Nephron progenitor cell (in vitro differentiated cells): ENCODE results near the gene WWTR1.

ENCODE experiments used
- DNase-seq: peaks from one replicate; pipeline ENCODE4 v3.0.0; 2021
- H3K27ac Mint-ChIP-seq: 2 replicates; pipeline ENCODE4 v1.8.0; 2021; ENCODE audit warnings: mild to moderate bottlenecking, moderate library complexity, mixed read lengths
- H3K27me3 Mint-ChIP-seq: 2 replicates; pipeline ENCODE4 v1.8.0; 2021; ENCODE audit warnings: mild to moderate bottlenecking, low read depth, mixed read lengths; ENCODE audit not compliant: poor library complexity
- H3K36me3 Mint-ChIP-seq: 2 replicates; pipeline ENCODE4 v1.8.0; 2021; ENCODE audit warnings: low read depth, mixed read lengths
- H3K4me1 Mint-ChIP-seq: 2 replicates; pipeline ENCODE4 v1.8.0; 2021; ENCODE audit warnings: mixed read lengths
- H3K4me3 Mint-ChIP-seq: 2 replicates; pipeline ENCODE4 v1.8.0; 2021; ENCODE audit warnings: mild to moderate bottlenecking, moderate library complexity, mixed read lengths
- H3K9me3 Mint-ChIP-seq: 2 replicates; pipeline ENCODE4 v1.8.0; 2021; ENCODE audit warnings: mild to moderate bottlenecking, moderate library complexity, mixed read lengths
- TF ChIP-seq, protein P1 (sequence below): fragments of 200-600 bp; sonication (generic); IDR thresholded peaks from 2 replicates; pipeline ENCODE4 v1.5.0; 2021; ENCODE audit warnings: antibody characterized with exemption

WWTR1 gene

DNA sequence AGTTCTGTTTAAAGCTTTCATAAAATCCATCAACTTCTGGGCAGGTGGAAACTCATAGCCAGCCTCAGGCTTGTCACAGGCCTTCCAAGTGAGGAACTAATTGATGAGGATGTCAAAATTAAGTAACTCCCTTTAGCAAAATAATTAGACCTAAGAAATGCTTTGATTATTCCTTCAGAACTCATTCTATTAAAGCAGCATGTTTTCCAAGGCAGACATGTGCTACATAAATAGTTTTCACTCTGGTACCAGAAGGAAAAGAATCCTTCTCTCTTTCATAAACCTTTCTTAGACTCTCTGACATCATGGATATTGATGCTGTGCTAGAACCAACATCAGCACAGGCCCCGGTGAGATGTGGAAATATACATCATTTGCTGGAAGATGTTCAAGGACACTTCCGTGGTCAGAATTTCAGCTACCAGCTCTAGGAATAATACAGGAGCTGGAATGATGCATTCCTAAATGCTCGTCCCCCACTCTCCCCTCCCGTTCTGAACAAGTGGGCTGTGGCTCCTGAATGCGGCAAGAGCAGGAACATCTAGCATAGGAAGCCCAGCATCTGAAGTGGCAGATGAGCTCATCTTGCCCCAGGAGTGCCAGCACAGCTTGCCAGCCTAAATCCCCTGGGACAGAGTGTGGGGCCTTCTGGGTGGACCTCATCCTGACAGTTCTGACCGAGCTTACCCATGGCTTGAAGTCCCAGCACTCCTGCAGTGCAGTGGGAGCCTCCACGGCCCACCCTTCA, 82.4 kb downstream of the WWTR1 start:
- no peak for DNase-seq
- Mint-ChIP-seq H3K4me3 (no peak overlapping the region), H3K27me3 (no peaks in the 10 kb centered on the region), H3K36me3 (peaks cover 16% of the 10 kb centered on the region), H3K27ac (peak overlapping the region; percentile 91), H3K9me3 (no peaks in the 10 kb centered on the region), H3K4me1 (peaks cover 68% of the 10 kb centered on the region)
- TF ChIP-seq, protein P1, sequence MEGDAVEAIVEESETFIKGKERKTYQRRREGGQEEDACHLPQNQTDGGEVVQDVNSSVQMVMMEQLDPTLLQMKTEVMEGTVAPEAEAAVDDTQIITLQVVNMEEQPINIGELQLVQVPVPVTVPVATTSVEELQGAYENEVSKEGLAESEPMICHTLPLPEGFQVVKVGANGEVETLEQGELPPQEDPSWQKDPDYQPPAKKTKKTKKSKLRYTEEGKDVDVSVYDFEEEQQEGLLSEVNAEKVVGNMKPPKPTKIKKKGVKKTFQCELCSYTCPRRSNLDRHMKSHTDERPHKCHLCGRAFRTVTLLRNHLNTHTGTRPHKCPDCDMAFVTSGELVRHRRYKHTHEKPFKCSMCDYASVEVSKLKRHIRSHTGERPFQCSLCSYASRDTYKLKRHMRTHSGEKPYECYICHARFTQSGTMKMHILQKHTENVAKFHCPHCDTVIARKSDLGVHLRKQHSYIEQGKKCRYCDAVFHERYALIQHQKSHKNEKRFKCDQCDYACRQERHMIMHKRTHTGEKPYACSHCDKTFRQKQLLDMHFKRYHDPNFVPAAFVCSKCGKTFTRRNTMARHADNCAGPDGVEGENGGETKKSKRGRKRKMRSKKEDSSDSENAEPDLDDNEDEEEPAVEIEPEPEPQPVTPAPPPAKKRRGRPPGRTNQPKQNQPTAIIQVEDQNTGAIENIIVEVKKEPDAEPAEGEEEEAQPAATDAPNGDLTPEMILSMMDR: no peak

DNA sequence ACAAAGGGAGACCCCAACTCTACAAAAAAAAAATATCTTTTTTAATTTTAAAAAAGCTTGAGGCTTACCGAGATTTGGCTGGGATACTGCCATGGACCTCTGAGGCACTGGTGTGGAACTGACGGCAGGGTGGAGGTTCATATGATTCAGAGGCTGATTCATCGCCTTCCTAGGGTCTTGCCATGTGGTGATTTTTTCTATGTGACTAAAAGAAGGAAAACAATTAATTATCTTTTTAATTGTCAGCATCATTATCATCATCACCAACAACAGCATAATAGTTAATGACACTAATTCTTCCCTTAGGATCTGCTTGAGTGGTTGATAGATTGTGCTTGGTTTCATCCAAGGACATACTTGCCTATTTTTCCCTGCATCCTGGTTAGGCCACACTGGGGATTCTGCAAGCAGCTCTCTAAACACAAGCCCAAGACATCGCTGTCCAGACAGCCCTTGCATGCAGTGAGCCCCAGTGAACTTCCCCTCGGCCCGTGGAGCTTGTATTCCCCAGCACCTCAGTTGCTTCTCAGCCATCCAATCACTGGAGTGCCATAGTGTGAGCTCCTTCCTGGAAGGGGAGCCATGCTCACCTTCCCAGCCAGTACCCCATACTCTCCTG, 84.9 kb downstream of the WWTR1 start:
- peaks cover 25% of the 10 kb centered on the region for H3K36me3 Mint-ChIP-seq
- no peaks in the 10 kb centered on the region for H3K27me3 Mint-ChIP-seq
- H3K27ac Mint-ChIP-seq: no peak overlapping the region
- peaks cover 50% of the 10 kb centered on the region for H3K4me1 Mint-ChIP-seq
- TF ChIP-seq, protein P1: no peak
- H3K9me3 Mint-ChIP-seq: no peaks in the 10 kb centered on the region
- H3K4me3 Mint-ChIP-seq: no peak overlapping the region
- no peak for DNase-seq

DNA sequence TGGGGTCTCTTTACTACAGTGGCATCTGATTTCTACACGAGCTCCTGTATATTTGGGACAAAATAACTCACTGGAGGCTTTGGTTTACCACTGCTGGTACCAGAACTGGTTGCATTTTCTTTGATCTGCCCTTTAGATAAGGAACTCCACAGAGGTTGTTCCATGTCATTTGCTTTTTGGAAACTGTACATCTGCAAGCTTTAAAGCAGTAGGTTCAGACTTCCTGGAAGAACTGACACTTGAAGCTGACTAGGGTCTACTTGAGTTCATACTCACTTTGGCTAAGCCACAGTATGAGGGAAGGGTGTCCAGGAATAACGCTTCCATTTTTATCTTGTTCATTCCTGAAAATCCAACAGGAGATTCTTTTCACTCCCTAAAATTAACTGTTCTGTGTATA, 86.4 kb downstream of the WWTR1 start:
- H3K36me3 Mint-ChIP-seq: peaks cover 26% of the 10 kb centered on the region
- peaks cover 49% of the 10 kb centered on the region for H3K4me1 Mint-ChIP-seq
- H3K27ac Mint-ChIP-seq: no peak overlapping the region
- no peaks in the 10 kb centered on the region for H3K27me3 Mint-ChIP-seq
- H3K4me3 Mint-ChIP-seq: no peak overlapping the region
- TF ChIP-seq, protein P1: no peak
- no peak for DNase-seq
- H3K9me3 Mint-ChIP-seq: no peaks in the 10 kb centered on the region

DNA sequence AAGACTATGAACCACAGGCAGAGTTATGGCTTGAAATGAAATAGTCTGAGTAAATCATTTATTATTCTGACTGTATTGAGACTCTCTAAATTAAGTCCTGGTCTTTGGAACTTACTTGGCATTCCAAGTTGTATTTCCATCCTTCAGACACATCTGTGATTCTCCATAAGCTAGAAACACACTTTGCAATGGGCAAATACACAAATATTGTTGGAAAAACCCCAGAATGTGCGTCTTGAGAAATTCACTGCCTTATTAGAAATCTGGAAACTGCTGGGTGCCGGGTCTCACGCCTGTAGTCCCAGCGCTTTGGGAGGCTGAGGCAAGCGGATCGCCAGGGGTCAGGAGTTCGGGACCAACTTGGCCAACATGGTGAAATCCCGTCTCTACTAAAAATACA, 87.8 kb downstream of the WWTR1 start:
- TF ChIP-seq, protein P1: no peak
- Mint-ChIP-seq H3K9me3 (no peaks in the 10 kb centered on the region), H3K4me3 (no peak overlapping the region), H3K4me1 (peaks cover 41% of the 10 kb centered on the region), H3K36me3 (peaks cover 32% of the 10 kb centered on the region), H3K27ac (no peak overlapping the region), H3K27me3 (no peaks in the 10 kb centered on the region)
- DNase-seq: no peak

DNA sequence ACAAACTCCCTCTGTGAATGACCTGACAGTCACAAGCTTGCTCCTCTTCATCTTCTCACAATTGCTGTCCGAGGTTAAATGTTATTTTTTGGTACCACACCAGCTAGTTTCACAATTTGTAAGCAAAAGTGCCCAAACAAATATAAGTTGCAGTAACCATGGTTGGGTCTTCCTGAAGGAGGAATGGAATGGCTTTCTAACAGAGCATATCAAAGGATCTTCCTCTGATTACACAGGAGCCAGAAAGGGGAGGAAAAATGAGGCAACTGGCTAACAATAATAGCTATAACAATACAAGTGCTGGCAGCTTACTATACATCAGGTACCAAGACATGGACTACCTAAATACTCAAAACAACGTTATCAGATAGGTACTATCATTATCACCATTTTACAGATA, 90.4 kb downstream of the WWTR1 start:
- Mint-ChIP-seq H3K36me3 (peaks cover 38% of the 10 kb centered on the region), H3K27ac (peak overlapping the region; percentile 96), H3K27me3 (no peaks in the 10 kb centered on the region), H3K9me3 (no peaks in the 10 kb centered on the region), H3K4me1 (peaks cover 44% of the 10 kb centered on the region), H3K4me3 (no peak overlapping the region)
- TF ChIP-seq, protein P1: no peak
- DNase-seq: no peak
